D341Med (cell line): Measurements from ENCODE around the gene CYP4X1.
"Not testable (repeated sequence)": the region's sequence is repeated elsewhere in the genome, so short reads cannot be mapped to it uniquely, and the experiment has no call there.

Experiments used
- DNase-seq: peaks from one replicate; pipeline ENCODE4 v3.0.0; 2012; ENCODE audit warnings: low spot score

CYP4X1 gene, protein sequence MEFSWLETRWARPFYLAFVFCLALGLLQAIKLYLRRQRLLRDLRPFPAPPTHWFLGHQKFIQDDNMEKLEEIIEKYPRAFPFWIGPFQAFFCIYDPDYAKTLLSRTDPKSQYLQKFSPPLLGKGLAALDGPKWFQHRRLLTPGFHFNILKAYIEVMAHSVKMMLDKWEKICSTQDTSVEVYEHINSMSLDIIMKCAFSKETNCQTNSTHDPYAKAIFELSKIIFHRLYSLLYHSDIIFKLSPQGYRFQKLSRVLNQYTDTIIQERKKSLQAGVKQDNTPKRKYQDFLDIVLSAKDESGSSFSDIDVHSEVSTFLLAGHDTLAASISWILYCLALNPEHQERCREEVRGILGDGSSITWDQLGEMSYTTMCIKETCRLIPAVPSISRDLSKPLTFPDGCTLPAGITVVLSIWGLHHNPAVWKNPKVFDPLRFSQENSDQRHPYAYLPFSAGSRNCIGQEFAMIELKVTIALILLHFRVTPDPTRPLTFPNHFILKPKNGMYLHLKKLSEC

GRCh38 chr1:47023268-47024140, at the start of gene CYP4X1:
Gene CYP4X1, plus strand, starts transcription at chr1:47023669. Its CDS starts 149 bp downstream, at chr1:47023818.
- DNase-seq, result peak; percentile 50

DNA sequence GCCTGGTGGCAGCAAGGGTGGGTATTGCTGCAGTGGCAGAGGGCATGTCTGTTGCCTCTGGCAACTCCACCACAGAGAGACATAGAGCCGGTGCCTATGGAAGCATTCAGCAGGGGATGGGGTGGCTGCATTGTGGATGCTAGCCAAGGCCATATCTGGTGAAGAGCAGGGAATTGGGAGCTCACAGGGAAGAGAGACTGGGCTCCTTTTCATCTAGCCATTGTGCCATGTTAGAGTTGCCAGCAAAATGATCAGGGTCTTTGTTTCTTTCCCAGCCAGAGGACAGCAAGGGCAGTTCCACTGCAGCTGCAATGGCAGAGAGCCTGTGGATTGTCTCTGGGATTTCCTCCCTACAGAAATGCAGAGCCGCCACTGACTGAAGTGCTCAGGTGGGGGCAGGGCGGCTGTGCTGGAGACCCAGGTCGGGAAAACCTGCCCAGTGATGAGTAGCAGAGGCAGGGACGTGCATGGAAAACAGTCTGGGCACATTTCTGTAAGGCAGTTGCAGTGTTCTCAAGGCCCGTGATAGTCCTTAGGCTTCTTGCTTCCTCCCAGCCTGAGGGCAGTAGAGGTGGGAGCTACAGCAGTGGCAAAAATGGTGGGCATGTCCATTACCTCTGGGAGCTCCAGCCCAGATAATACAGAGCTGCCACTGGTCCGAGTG, 40.2 kb upstream of the CYP4X1 start:
- DNase-seq, result no peak

- DNase-seq, result no peak
Observed at GRCh38 chr1:46983830-46984586, 39.5 kb upstream of the CYP4X1 start.

GRCh38 chr1:46990541-46990940, 32.9 kb upstream of the CYP4X1 start:
- DNase-seq, result not testable (repeated sequence)

DNA sequence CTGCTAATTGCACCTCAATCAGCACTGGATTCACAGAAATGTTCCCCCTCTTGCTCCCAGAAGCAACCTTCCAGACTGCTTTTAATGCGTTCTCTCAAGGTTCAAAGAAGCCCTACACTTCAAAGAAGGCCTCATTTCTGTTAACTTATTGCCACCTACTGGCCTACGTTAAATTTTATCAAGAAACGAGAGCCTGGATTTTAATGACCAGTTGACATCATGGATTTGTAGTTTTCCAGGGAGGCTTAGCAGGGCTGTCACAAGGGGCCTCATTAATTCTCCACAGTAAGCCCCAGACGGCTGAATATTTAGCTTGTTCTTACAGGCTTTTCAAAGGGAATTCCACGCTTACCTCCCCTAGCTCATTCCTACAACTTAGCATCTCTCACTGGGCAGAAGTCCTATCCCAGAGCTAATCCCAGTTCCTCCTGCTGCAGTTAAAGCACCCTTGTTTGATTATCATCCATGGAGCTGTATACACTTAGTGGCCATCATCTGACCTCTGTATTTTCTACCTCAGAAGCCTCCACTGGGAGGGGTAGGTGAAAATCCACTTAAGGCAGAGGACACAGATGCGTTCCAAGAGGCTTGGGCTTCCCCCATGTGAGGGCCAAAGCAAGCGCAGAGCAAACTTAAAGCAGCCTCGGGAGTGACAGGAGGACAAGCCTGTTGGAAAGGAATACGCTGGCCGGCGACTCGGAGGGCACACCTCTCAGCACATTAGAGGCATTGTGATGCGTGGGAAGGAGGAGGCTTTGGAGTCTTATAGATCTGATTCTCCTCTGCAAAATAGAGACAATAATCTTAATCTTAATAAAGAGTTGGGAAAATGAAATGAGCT, 32.2 kb upstream of the CYP4X1 start:
- DNase-seq, result peak; percentile 33

DNA sequence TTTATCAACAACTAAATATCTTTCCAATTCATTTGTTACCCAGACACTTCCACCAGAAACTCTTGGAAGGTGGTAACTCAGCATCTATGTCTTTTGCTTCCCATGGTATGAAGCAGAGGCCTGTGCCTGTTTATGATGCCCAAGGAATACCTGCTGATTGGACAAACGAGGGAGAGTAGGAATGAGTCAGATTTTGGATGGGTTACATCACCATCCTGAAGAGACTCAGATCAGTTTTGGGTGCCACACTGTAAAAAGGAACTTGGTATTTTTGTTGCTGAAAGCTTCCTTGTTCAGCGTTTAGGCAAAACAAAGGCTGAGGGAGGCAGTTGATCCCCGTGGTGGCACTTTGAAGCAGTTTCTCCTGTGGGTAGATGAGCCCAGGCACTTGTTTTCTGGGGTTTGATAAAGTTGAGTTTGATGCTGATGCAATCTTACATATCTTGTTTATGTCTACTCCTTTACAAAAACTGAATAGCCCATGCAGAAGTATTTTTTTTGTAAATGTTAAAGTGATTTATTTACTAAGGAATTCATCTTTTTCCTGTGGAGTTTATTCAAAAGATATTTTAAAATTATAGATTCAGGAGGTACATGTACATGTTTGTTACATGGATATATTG, 26.7 kb upstream of the CYP4X1 start:
- no peak for DNase-seq

GRCh38 chr1:47002211-47002610, 21.3 kb upstream of the CYP4X1 start:
- no peak for DNase-seq

DNA sequence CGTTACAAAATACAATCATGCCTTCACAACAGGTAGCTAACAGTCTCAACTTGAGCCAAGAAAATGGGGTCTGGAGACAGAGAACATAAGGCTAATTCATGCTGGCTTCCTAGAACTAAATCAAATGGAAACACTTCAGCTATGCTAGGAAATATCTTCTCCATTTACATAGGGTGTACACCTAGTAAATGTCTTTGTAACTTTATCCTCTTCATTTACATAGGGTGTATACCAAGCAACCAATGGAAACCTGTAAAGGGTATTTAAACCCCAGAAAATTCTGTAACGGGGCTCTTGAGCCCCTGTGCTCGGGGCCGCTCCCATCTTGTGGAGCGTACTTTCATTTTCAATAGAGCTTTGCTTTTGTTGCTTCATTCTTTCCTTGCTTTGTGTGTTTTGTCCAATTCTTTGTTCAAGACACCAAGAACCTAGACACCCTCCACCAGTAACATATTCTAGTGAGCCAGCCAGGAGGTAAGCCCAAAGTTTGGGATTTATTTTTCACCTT, 19.5 kb upstream of the CYP4X1 start:
- DNase-seq, result no peak

- not testable (repeated sequence) for DNase-seq
Observed at GRCh38 chr1:47006437-47006836, 17.0 kb upstream of the CYP4X1 start.

GRCh38 chr1:47013293-47013692, 10.2 kb upstream of the CYP4X1 start:
- DNase-seq, result no peak

GRCh38 chr1:47021070-47021469, 2.4 kb upstream of the CYP4X1 start:
- no peak for DNase-seq

- DNase-seq, result no peak
Observed at GRCh38 chr1:47024141-47024801, 802 bp downstream of the CYP4X1 start.

DNA sequence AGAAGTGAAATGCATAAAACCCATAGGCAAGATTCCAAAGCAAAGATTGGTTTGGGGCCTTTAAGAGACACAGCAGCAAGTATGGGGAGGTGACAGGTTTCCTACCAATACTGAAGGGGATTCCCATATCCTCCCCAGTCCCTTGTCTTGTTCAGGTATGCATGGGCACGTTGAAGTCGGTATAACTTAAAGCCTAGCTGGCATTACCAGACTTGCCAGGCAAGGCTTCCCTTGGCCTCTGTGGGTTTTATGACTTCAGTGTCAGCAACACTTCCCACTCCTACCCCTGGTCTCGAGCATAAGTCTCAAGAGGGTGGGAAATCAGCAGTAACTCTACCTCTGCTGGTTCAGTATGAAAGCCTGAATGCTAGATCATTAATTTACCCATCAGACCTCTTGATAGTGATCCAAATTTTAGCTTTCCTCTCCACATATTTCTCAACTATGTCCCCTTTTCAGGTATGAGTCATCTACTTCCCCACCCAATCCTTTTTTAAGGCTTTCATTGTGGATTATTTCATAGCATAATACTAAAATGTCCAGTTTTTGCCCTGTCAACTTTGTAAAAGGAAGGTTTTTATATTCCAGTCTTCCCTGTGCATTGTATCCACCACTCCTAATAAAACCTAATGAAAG, 6.8 kb downstream of the CYP4X1 start:
- no peak for DNase-seq

DNA sequence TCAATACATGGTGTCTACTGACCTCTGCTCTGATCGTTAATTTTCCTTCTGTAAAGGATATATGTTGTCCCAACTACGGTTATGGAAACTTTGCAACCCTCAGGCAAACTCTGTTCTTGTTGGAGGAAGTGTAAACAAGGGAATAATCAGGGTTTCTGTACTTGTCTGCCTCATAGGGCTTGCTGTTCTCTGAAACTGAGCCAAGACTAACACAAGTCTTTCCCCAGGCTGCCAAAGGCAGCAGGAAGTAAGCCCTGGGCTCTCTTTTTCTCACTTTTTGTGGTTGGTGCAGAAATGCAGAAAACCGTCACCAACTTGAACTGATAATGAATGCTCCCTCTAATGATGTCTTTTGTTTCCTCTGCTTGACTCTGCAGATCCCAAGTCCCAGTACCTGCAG, 7.6 kb downstream of the CYP4X1 start:
- DNase-seq, result no peak

- DNase-seq, result no peak
Observed at GRCh38 chr1:47031585-47031984, 8.1 kb downstream of the CYP4X1 start.

DNA sequence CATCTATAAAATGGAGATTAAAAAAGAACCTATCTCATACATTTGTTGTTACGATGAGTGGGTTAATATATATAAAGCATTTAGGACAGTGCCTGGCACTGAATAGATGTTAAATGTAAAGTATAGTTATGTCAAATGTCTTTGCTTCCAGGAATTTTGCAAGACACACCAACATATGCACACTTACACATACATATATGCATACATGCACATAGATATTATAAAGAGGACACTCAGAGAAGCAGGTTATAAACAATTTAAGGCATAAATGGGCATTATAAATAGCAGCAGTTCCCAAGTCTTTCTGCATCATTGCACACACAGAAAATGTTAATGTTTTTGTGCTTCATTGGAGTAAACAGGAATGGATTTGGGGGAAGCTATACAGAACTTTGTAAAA, 13.3 kb downstream of the CYP4X1 start:
- no peak for DNase-seq

DNA sequence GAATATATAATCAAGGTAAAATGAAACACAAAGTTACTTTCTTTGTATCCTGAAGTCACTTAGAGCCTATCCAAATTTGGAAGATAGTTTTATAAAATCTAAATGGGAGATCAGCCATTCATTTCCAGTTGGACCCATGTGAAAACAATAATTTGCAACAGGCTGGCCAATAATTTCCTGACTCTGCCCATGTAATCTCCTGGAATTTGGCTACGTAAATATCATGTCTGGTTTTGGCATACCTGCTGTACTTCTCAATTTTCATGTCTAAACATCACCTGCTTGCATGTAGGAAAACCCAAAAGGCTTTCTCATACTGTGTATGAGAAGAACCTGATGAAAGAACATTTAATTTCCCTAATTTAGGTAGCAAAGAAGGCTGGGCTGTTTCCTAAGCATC, 35.9 kb downstream of the CYP4X1 start:
- DNase-seq, result no peak

DNA sequence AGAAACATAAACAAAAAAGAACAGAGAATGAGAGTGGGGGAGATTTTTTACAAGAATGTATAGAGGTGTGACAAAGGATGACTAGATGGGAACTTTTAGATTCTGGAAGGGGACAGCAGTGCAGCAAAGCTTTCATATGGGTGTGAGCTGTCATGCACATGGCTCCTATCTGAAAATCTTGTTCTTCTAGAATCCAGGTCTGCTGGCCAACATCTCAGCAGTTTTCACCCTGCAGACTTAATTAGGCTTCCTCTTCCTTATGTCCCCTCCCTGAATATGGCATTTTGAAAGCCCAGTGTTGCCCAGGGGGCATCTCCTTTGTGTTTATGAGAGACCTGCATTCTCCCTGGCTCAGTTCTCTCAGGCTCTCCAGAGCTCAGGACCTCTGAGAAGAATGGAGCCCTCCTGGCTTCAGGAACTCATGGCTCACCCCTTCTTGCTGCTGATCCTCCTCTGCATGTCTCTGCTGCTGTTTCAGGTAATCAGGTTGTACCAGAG, 43.7 kb downstream of the CYP4X1 start, which contains the start of gene CYP4Z1:
CYP4Z1 (plus strand) TSS at position 135 of the 498 bp plus-strand sequence; CDS start at position 395, 260 bp downstream.
- DNase-seq, result no peak

GRCh38 chr1:47069080-47069479, 45.6 kb downstream of the CYP4X1 start:
- DNase-seq, result not testable (repeated sequence)
